Neural cell (in vitro differentiated cells): ENCODE data around the gene GMPPB. TPM values are rescaled to one million over a fixed set of nuclear protein-coding genes. Genes with fewer than 3 reads are reported as not detected.

Experiments
- H2AFZ ChIP-seq: fragments of 200-600, 300-800 bp; sonication (generic), shearing (Covaris generic); 2 replicates; pipeline ENCODE4 v1.6.0; 2014; ENCODE audit warnings: low read depth, mild to moderate bottlenecking, antibody characterized with exemption, low read length, moderate library complexity
- H3F3A ChIP-seq: fragments of 200-600 bp; shearing (Covaris generic); 2 replicates; pipeline ENCODE4 v1.6.1; 2016; ENCODE audit warnings: mild to moderate bottlenecking, moderate library complexity, mixed read lengths, antibody characterized with exemption, low read length; ENCODE audit not compliant: insufficient read depth, poor library complexity, severe bottlenecking
- H3K27ac ChIP-seq: fragments of 200-600, 300-800 bp; sonication (generic), shearing (Covaris generic); 2 replicates; pipeline ENCODE4 v1.5.1; 2014; ENCODE audit warnings: mild to moderate bottlenecking, low read length, moderate library complexity
- H3K27me3 ChIP-seq: fragments of 300-800, 200-600 bp; sonication (generic), shearing (Covaris generic); 2 replicates; pipeline ENCODE4 v1.6.0; 2014; ENCODE audit warnings: mild to moderate bottlenecking, low read depth, low read length, moderate library complexity; ENCODE audit not compliant: insufficient read depth
- H3K36me3 ChIP-seq: fragments of 300-800, 200-600 bp; sonication (generic), shearing (Covaris generic); 2 replicates; pipeline ENCODE4 v1.5.1; 2014; ENCODE audit warnings: mild to moderate bottlenecking, antibody characterized with exemption, low read length, moderate library complexity; ENCODE audit not compliant: insufficient read depth
- H3K4me2 ChIP-seq: fragments of 300-800, 200-600 bp; sonication (generic), shearing (Covaris generic); 2 replicates; pipeline ENCODE4 v1.6.0; 2014; ENCODE audit warnings: mild to moderate bottlenecking, low read length
- H3K4me3 ChIP-seq: fragments of 300-800, 200-600 bp; sonication (generic), shearing (Covaris generic); 2 replicates; pipeline ENCODE4 v1.5.1; 2014; ENCODE audit warnings: mild to moderate bottlenecking, low read length, moderate library complexity
- H3K79me2 ChIP-seq: fragments of 200-600 bp; shearing (Covaris generic); replicated peaks from 2 replicates; pipeline ENCODE4 v1.6.0; 2014; ENCODE audit warnings: mild to moderate bottlenecking, low read length, moderate library complexity; ENCODE audit not compliant: insufficient read depth
- H3K9ac ChIP-seq: fragments of 300-800, 200-600 bp; sonication (generic), shearing (Covaris generic); 2 replicates; pipeline ENCODE4 v1.6.1; 2016; ENCODE audit warnings: mild to moderate bottlenecking, low read length, mixed read lengths
- H3K9me2 ChIP-seq: fragments of 200-600 bp; shearing (Covaris generic); 2 replicates; pipeline ENCODE4 v1.6.1; 2016; ENCODE audit warnings: mild to moderate bottlenecking, low read length, mixed read lengths; ENCODE audit not compliant: insufficient read depth
- H3K9me3 ChIP-seq: fragments of 200-600, 300-800 bp; sonication (generic), shearing (Covaris generic); 2 replicates; pipeline ENCODE4 v1.6.1; 2016; ENCODE audit warnings: mild to moderate bottlenecking, mixed run types, low read length, moderate library complexity, mixed read lengths
- H4K20me1 ChIP-seq: fragments of 200-600 bp; shearing (Covaris generic); 2 replicates; pipeline ENCODE4 v1.6.1; 2016; ENCODE audit warnings: mild to moderate bottlenecking, mixed run types; ENCODE audit not compliant: insufficient read depth
- CTCF ChIP-seq: fragments of 450-650 bp; IDR thresholded peaks from 2 replicates; pipeline ENCODE4 v1.5.1; 2014; ENCODE audit warnings: antibody characterized with exemption, mild to moderate bottlenecking, moderate library complexity; ENCODE audit not compliant: poor library complexity, severe bottlenecking
- EP300 ChIP-seq: fragments of 450-650 bp; conservative IDR thresholded peaks from 2 replicates; pipeline ENCODE4 v1.6.1; 2014; ENCODE audit warnings: antibody characterized with exemption, mild to moderate bottlenecking, moderate library complexity; ENCODE audit not compliant: poor library complexity, severe bottlenecking
- EZH2 ChIP-seq: fragments of 200-600, 300-800 bp; shearing (Covaris generic), sonication (generic); IDR thresholded peaks from 2 replicates; pipeline ENCODE4 v1.6.1; 2014; ENCODE audit warnings: antibody characterized with exemption, low read length, borderline replicate concordance, mild to moderate bottlenecking; ENCODE audit not compliant: insufficient read depth, poor library complexity, severe bottlenecking
- MXI1 ChIP-seq: fragments of 450-650 bp; conservative IDR thresholded peaks from 2 replicates; pipeline ENCODE4 v1.6.1; 2014; ENCODE audit warnings: antibody characterized with exemption, mild to moderate bottlenecking; ENCODE audit not compliant: poor library complexity, severe bottlenecking
- POLR2AphosphoS5 ChIP-seq: IDR thresholded peaks from 2 replicates; pipeline ENCODE4 v1.6.1; 2012
- RAD21 ChIP-seq: fragments of 450-650 bp; conservative IDR thresholded peaks from 2 replicates; pipeline ENCODE4 v1.6.1; 2014; ENCODE audit warnings: antibody characterized with exemption, mild to moderate bottlenecking, moderate library complexity
- REST ChIP-seq: IDR thresholded peaks from 2 replicates; pipeline ENCODE4 v1.6.1; 2012; ENCODE audit warnings: borderline replicate concordance
- SMC3 ChIP-seq: fragments of 450-650 bp; conservative IDR thresholded peaks from 2 replicates; pipeline ENCODE4 v1.6.1; 2014; ENCODE audit warnings: antibody characterized with exemption, mild to moderate bottlenecking, moderate library complexity; ENCODE audit not compliant: poor library complexity
- TAF1 ChIP-seq: IDR thresholded peaks from 2 replicates; pipeline ENCODE4 v1.6.1; 2012; ENCODE audit warnings: low read depth
- polyA plus RNA-seq: library from polyadenylated mRNA; depleted of rRNA; stranded (reverse); fragments of >200 nt; gene quantifications from 2 replicates; pipeline ENCODE4 v1.2.3, GENCODE V29; 2014

GMPPB gene
- polyA plus RNA-seq, 1 donor from 2014 or later = 20.8 TPM

- no peaks in the 10 kb centered on the region for H3K9me2 ChIP-seq
- no peak overlapping the region for H3K9ac ChIP-seq
- H3K27ac ChIP-seq = no peak overlapping the region
- no peaks in the 10 kb centered on the region for H3K36me3 ChIP-seq
- no peaks in the 10 kb centered on the region for H3F3A ChIP-seq
- no peaks in the 10 kb centered on the region for H3K9me3 ChIP-seq
- TF ChIP-seq EZH2 = no peak
- no peak for TF ChIP-seq RAD21
- TF ChIP-seq CTCF = no peak
- no peaks in the 10 kb centered on the region for H3K27me3 ChIP-seq
- H3K79me2 ChIP-seq = peaks cover 60% of the 10 kb centered on the region
- no peak overlapping the region for H2AFZ ChIP-seq
- no peak overlapping the region for H3K4me3 ChIP-seq
- H3K4me2 ChIP-seq = no peak overlapping the region
- no peaks in the 10 kb centered on the region for H4K20me1 ChIP-seq
Observed at GRCh38 chr3:49757197-49757596, 33.4 kb upstream of the GMPPB start.

- Histone ChIP-seq H3K9me2 (no peaks in the 10 kb centered on the region), H3K79me2 (peaks cover 60% of the 10 kb centered on the region), H3F3A (no peaks in the 10 kb centered on the region), H4K20me1 (no peaks in the 10 kb centered on the region), H3K27ac (no peak overlapping the region), H3K4me2 (no peak overlapping the region), H3K9ac (no peak overlapping the region), H3K9me3 (no peaks in the 10 kb centered on the region), H3K27me3 (no peaks in the 10 kb centered on the region), H3K36me3 (no peaks in the 10 kb centered on the region), H3K4me3 (no peak overlapping the region), H2AFZ (no peak overlapping the region)
- TF ChIP-seq REST (no peak), POLR2AphosphoS5 (no peak), TAF1 (no peak), EP300 (no peak), MXI1 (no peak), CTCF (no peak), EZH2 (no peak), RAD21 (no peak), SMC3 (no peak)
Observed at GRCh38 chr3:49756036-49756435, 32.3 kb upstream of the GMPPB start.
